Activated CD8-positive, alpha-beta memory T cell treated with anti-CD3 and anti-CD28 coated beads, Interleukin-2, amount 10 ng/mL, durations not matched to agents 7 days and 5 days (primary cell): ENCODE measurements around the gene ARHGAP33. TPM values are rescaled to one million over a fixed set of nuclear protein-coding genes. Genes with fewer than 3 reads are reported as not detected.
A peak's percentile ranks its signal among the peaks of the same experiment; 100 is the strongest.
"Not testable (repeated sequence)": the region's sequence is repeated elsewhere in the genome, so short reads cannot be mapped to it uniquely, and the experiment has no call there.

Experiments used
- ATAC-seq: fragments of 150-1000 bp; cut with Tn5 transposase; one replicate; pipeline ENCODE4 v1.10.0; 2021; ENCODE audit warnings: moderate library complexity
- CTCF ChIA-PET: fragments of 350-600 bp; sonication (Branson Sonifier 250); formaldehyde crosslinking; loops from one replicate; lab custom pipeline; 2021; ENCODE audit warnings: antibody characterized with exemption; lab: Charles Lee
- DNase-seq: peaks from one replicate; pipeline ENCODE4 v3.0.0-alpha.2; 2020
- H3K27ac Mint-ChIP-seq: one replicate; pipeline ENCODE4 v1.8.0; 2021; ENCODE audit warnings: mild to moderate bottlenecking, mixed read lengths
- H3K27me3 Mint-ChIP-seq: one replicate; pipeline ENCODE4 v1.8.0; 2021; ENCODE audit warnings: mixed read lengths
- H3K36me3 Mint-ChIP-seq: one replicate; pipeline ENCODE4 v1.8.0; 2021; ENCODE audit warnings: mild to moderate bottlenecking, mixed read lengths
- H3K4me1 Mint-ChIP-seq: one replicate; pipeline ENCODE4 v1.8.0; 2021; ENCODE audit warnings: mixed read lengths
- H3K4me3 Mint-ChIP-seq: one replicate; pipeline ENCODE4 v1.8.0; 2021; ENCODE audit warnings: mild to moderate bottlenecking, moderate library complexity, mixed read lengths
- H3K9me3 Mint-ChIP-seq: one replicate; pipeline ENCODE4 v1.8.0; 2022; ENCODE audit warnings: low read depth, mixed read lengths
- total RNA-seq, 2 experiments: library from RNA; stranded (reverse); gene quantifications; one replicate each; pipeline ENCODE4 v1.2.3, GENCODE V29; 2021

ARHGAP33 gene
- total RNA-seq, 2 experiments from 2014 or later, result 40.0 to 101 TPM

DNA sequence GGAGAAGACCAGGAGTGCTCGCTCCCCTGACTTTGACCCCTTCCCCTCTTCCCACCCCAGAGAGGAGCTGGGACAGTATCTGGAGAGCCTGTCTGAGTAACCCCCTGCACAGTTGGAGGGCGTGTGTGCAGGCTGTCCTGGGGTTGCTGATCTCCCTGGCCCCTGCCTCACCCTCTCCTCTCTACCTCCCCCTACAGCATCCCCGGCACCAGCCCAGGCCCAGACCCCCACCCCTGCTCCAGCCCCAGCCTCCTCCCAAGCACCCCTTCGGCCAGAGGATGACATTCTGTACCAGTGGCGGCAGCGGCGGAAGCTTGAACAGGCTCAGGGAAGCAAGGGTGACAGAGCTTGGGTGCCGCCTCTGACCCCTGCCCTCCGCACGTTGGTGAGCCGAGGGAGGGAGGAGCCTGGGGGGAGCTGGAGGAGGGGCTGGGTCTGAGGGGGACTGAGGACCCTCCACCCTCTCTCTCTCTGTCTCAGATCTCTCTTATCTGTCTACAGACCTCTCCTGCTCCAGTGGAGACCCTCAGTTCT lies 8.7 kb upstream of the ARHGAP33 start:
- Mint-ChIP-seq H3K27ac (no peak overlapping the region), H3K4me3 (no peak overlapping the region)
- no peak for ATAC-seq

DNA sequence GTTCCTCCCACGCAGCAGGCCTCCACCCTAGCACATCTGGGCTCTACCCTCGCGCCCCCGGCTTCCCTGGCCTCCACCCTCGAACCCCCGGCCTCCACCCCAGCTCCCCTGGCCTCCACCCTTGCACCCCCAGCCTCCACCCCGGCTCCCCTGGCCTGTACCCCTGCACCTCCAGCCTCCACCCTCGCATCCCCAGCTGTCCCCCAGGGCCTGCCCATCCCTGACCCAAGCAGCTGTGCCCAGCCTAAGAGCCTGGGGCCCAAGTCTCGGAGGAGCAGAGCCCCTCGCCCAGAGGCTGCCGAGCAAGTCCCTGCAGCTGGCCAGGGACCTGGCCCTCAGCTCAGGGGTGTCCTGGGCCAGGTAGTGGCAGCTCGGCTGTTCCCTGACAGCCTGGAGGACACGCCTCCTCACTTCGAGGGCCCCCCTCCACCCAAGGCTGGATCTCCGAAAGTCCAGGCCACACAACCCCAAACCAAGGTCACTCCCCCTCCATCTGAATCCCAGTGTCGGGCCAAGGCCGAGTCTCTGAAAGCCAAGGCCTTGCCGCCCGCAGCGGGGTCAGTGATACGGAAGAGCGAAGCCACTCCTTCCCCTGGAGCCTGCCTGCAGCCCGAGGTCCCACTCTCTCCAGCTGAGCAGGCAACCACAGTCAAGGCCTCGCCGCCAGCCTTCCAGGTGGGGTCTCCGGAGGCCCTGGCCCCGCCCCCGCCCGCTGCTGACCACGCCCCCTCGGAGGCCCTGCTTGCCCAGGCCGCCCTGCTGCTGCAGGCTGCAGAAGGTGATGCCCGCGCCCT lies 7.9 kb upstream of the ARHGAP33 start:
- no peak overlapping the region for H3K27ac Mint-ChIP-seq
- H3K9me3 Mint-ChIP-seq, result no peaks in the 10 kb centered on the region
- peaks cover 14% of the 10 kb centered on the region for H3K36me3 Mint-ChIP-seq
- CTCF ChIA-PET, result no interaction called here
- no peaks in the 10 kb centered on the region for H3K27me3 Mint-ChIP-seq
- ATAC-seq, result no peak
- peak; percentile 37 for DNase-seq
- H3K4me3 Mint-ChIP-seq, result no peak overlapping the region
- H3K4me1 Mint-ChIP-seq, result no peaks in the 10 kb centered on the region

More for the DNA sequence above, 8.7 kb upstream of the ARHGAP33 start:
- Mint-ChIP-seq H3K27me3 (no peaks in the 10 kb centered on the region), H3K9me3 (no peaks in the 10 kb centered on the region), H3K4me1 (no peaks in the 10 kb centered on the region), H3K36me3 (peaks cover 19% of the 10 kb centered on the region)
- CTCF ChIA-PET, result no interaction called here
- DNase-seq, result no peak

DNA sequence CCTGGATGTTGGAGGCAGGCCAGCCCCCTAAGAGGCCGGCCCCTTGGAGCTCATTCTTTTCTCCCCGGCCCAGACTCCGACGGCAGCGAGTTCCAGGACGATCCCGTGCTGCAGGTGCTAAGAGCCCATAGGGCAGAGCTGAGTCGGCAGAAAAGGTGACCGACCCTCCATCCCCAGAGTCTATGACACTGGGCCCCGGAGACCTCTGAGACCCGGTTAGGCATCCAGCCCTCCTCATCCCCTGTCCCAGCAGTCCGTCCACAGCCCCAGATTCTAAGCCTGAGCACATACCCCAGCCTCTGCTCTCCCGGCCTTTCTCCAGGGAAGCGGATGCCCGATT lies 7.3 kb upstream of the ARHGAP33 start:
- H3K27me3 Mint-ChIP-seq, result no peaks in the 10 kb centered on the region
- peaks cover 14% of the 10 kb centered on the region for H3K36me3 Mint-ChIP-seq
- no peak overlapping the region for H3K4me3 Mint-ChIP-seq
- CTCF ChIA-PET, result no interaction called here
- H3K4me1 Mint-ChIP-seq, result no peaks in the 10 kb centered on the region
- no peak for ATAC-seq
- DNase-seq, result peak; percentile 37
- H3K9me3 Mint-ChIP-seq, result no peaks in the 10 kb centered on the region
- H3K27ac Mint-ChIP-seq, result no peak overlapping the region

DNA sequence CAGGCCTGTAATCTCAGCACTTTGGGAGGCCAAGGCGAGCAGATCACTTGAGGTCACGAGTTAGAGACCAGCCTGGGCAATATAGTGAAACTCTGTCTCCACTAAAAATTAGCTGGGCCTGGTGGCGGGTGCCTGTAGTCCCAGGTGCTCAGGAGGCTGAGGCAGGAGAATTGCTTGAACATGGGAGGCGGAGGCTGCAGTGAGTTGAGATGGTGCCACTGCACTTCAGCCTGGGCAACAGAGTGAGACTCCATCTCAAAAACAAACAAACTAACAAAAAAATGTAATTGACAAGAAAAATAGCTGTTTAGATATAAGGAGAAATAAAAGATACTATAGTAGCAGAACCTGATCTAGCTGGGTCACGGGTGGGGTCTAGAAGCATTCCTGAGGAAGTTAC lies 3.0 kb upstream of the ARHGAP33 start:
- H3K4me3 Mint-ChIP-seq, H3K9me3 Mint-ChIP-seq, H3K36me3 Mint-ChIP-seq, ATAC-seq, H3K27ac Mint-ChIP-seq, DNase-seq, H3K27me3 Mint-ChIP-seq: not testable (repeated sequence)
- peaks cover 21% of the 10 kb centered on the region for H3K4me1 Mint-ChIP-seq
- CTCF ChIA-PET, result interaction anchor here (1.4 to 1.5 kb wide), 2 partner anchors 48 to 242 kb away, joined by 3 read pairs; partner anchors contain the start of gene ALKBH6

DNA sequence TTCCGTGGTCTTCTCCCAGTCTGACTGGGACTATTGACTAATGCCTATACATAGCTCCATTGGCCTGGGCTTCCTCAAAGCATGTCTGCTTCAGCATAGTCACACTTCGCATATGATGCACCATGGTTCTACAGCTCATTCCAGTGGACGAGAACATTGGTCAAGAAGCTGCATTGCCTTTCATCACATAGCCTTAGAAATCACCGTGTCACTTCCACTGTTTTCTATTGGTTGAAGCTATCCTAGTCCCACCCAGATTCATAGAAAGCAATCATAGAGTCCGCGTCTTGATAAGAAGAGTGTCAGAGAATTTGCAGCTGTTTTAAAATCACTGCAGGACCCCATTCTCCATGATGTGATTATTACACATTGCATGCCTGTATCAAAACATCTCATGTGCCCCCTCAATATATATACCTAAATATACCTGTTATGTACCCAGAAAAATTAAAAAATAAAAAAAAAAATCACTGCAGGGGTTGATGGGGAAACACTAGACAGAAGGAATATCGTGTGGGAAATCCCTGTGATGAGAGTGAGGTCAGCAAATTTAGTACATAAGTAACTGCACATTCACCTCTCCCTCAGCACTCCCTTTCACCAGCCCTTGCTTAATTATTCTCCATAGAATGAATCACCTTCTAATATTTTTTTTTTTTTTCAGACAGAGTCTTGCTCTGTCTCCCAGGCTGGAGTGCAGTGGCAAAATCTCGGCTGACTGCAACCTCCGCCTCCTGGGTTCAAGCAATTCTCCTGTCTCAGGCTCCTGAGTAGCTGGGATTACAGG lies 2.2 kb upstream of the ARHGAP33 start:
- peaks cover 9% of the 10 kb centered on the region for H3K36me3 Mint-ChIP-seq
- peaks cover 21% of the 10 kb centered on the region for H3K4me1 Mint-ChIP-seq
- DNase-seq (no peak), ATAC-seq (no peak)
- no peaks in the 10 kb centered on the region for H3K27me3 Mint-ChIP-seq
- no peak overlapping the region for H3K27ac Mint-ChIP-seq
- H3K4me3 Mint-ChIP-seq, result no peak overlapping the region
- no peaks in the 10 kb centered on the region for H3K9me3 Mint-ChIP-seq
- CTCF ChIA-PET, result interaction anchor here (0.9 to 1.5 kb wide), 3 partner anchors 47 to 241 kb away, joined by 3 read pairs; partner anchors contain the start of gene ALKBH6

DNA sequence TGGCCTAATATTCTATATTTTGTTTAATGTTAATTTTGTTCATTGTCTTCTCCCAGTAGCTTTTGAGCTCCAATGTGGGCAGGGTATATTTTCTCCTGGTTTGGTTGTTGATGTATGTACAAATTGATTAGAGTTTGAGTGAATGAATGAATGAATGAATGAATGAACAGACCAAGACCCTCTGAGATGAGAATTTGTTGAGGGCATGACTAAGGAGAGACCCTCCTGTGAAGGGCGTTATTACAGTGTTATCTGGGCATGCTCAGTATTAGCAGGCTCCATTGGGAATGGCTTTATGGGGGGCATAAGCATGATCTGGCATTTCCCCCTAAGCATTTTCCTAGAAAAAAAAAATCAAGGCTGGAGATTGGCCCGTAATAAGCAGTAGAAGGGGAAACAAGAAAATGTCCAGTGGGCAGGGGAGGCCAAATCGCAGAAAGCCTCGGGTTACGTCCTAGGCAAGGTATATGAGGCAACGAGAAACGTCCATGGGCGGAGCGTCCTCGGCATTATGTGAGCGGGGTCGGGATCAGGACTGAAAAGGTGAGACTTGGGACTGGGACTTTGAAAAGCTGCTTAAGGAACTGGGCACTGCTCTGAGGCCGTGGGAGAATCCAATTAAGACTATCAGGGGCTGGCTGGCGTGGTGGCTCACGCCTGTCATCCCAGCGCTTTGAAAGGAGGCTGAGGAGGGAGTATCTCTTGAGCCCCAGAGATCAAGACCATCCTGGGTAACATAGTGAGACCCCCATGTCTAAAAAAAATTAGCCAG lies 904 bp upstream of the ARHGAP33 start:
- H3K9me3 Mint-ChIP-seq, result no peaks in the 10 kb centered on the region
- CTCF ChIA-PET, result no interaction called here
- H3K36me3 Mint-ChIP-seq, result peaks cover 5% of the 10 kb centered on the region
- no peak for ATAC-seq
- H3K27ac Mint-ChIP-seq, result no peak overlapping the region
- no peaks in the 10 kb centered on the region for H3K27me3 Mint-ChIP-seq
- H3K4me1 Mint-ChIP-seq, result peaks cover 21% of the 10 kb centered on the region
- peak overlapping the region; percentile 83 for H3K4me3 Mint-ChIP-seq
- peak; percentile 40 for DNase-seq

DNA sequence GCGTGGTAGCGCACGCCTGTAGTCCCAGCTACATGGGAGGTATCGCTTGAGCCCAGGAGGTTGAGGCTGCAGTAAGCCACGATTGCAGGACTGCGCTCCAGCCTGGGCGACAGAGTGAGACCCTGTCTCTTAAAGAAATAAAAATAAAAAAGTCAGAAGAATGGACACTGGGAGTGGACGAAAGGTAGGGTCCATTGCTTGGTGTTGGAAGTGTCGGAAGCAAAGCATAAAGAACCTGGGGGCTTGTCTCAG lies 392 bp upstream of the ARHGAP33 start:
- Mint-ChIP-seq H3K27me3 (no peaks in the 10 kb centered on the region), H3K36me3 (peaks cover 5% of the 10 kb centered on the region), H3K4me3 (peak overlapping the region; percentile 83), H3K4me1 (peaks cover 21% of the 10 kb centered on the region), H3K9me3 (no peaks in the 10 kb centered on the region), H3K27ac (peak overlapping the region; percentile 56)
- ATAC-seq, result no peak
- DNase-seq, result no peak
- CTCF ChIA-PET, result no interaction called here

DNA sequence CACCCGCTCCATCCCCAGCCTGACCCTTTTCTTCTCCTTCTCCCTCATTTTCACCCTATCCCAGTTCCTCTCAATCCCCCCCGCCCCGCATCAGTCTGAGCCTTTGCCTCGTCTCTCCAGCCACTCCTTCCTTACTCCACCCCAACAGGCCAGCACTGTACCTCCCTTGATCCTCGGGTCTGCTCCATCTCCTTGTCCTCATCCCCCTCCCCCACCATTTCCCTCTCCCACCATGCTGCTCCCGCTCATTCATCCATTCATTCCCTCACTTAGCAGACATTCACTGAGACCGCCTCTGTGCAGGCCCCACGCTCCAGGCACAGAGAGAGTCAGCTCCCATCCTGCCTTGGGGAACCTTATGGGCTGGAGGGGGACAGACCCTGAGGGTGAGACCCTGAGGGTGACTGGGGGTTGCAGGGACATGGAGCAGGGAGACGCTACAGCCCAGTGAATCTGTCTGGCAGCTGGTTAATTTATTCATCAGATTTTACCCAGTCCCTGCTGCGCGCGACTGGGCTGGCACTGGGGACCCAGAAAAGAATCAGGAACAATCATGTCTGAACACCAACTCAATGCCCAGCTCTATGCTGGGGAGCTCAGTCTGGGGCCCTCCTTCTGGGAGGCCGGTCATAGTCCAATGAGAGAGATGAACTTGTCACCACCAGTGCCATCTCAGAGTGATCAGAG lies 881 bp downstream of the ARHGAP33 start:
- Mint-ChIP-seq H3K27me3 (no peaks in the 10 kb centered on the region), H3K36me3 (peaks cover 2% of the 10 kb centered on the region), H3K4me3 (peak overlapping the region; percentile 83), H3K4me1 (peaks cover 21% of the 10 kb centered on the region), H3K9me3 (no peaks in the 10 kb centered on the region), H3K27ac (peak overlapping the region; percentile 75)
- CTCF ChIA-PET, result interaction anchor here (1.1 to 1.3 kb wide), 2 partner anchors 43 to 82 kb away, joined by 3 read pairs; no protein-coding TSS in a partner anchor
- DNase-seq (no peak), ATAC-seq (no peak)

DNA sequence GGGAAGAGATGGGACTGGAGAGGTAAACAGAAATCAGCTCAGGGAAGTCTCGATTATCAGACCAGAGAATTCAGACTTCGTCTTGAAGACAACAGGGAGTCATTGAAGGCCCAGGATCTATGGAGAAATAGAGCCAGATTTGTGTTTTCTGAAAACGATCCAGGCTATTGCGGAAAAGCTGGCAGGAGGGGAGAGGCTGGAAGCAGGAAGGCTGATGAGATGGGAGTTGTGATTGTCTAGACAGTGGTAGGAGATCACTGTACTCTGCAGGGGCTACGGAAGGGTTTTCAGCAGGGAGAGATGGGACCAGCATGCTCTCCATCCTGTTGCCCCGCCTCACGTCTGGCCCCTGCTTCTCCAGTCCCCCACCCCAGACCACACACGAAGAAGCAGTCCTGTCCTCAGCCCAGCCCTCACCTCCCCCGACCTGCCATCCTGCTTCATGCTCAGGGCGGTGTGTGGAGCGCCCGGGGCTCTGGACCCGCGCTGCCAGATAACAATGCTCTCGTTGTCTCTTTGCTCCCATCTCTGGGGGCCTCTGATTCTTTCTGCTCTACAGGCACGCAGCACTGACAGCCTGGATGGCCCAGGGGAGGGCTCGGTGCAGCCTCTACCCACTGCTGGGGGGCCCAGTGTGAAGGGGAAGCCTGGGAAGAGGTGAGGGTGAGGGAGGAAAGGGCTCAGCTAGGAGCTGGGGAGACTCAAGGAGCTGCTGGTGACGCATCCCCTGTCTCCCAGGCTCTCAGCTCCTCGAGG lies 1.9 kb downstream of the ARHGAP33 start:
- no peaks in the 10 kb centered on the region for H3K27me3 Mint-ChIP-seq
- ATAC-seq (no peak), DNase-seq (no peak)
- H3K4me3 Mint-ChIP-seq, result peak overlapping the region; percentile 83
- H3K36me3 Mint-ChIP-seq, result peaks cover 2% of the 10 kb centered on the region
- CTCF ChIA-PET, result interaction anchor here (1.1 to 1.3 kb wide), 2 partner anchors 42 to 83 kb away, joined by 3 read pairs; no protein-coding TSS in a partner anchor
- H3K9me3 Mint-ChIP-seq, result no peaks in the 10 kb centered on the region
- peaks cover 21% of the 10 kb centered on the region for H3K4me1 Mint-ChIP-seq
- H3K27ac Mint-ChIP-seq, result no peak overlapping the region

DNA sequence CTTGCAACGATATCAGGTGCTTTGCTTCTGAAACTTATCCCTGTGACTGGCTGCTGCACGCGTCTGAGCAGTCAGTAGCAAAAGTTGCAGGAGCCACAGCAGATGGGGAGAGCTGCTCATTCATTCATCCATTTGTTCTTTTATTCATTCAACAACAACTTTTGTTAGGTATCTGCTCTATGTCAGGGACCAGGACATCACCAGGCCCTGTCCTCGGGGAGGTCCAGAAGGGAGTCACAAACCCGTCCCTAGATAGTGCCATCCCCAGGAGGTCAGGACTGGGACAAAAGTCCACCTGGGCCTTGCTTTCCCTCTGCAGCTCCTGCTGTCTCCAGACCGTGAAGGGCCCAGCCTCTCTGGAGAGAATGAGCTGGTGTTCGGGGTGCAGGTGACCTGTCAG lies 2.6 kb downstream of the ARHGAP33 start:
- DNase-seq (peak; percentile 40), ATAC-seq (no peak)
- H3K9me3 Mint-ChIP-seq, result no peaks in the 10 kb centered on the region
- H3K36me3 Mint-ChIP-seq, result peaks cover 2% of the 10 kb centered on the region
- peaks cover 21% of the 10 kb centered on the region for H3K4me1 Mint-ChIP-seq
- H3K4me3 Mint-ChIP-seq, result no peak overlapping the region
- CTCF ChIA-PET, result no interaction called here
- no peaks in the 10 kb centered on the region for H3K27me3 Mint-ChIP-seq
- no peak overlapping the region for H3K27ac Mint-ChIP-seq

DNA sequence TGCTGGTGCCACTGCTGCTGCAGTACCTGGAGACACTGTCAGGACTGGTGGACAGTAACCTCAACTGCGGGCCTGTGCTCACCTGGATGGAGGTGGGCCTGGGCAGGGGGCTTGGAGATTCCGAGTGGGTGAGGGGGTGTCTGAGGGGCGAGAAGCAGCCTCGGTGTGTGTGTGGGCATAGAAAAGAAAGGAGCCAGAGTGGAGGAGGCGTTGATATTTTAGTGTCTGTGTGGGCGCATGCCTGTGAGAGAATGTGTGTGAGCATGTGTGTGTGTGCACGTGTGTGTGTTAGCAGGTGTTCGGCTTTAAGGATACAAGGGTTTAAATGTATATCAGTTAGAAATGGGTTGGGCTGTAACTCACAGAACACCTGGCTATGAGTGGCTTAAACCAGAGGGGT lies 3.7 kb downstream of the ARHGAP33 start:
- Mint-ChIP-seq H3K4me1 (peaks cover 21% of the 10 kb centered on the region), H3K4me3 (no peak overlapping the region), H3K27me3 (no peaks in the 10 kb centered on the region), H3K36me3 (peaks cover 2% of the 10 kb centered on the region), H3K9me3 (no peaks in the 10 kb centered on the region), H3K27ac (no peak overlapping the region)
- peak; percentile 35 for DNase-seq
- no peak for ATAC-seq
- CTCF ChIA-PET, result no interaction called here

DNA sequence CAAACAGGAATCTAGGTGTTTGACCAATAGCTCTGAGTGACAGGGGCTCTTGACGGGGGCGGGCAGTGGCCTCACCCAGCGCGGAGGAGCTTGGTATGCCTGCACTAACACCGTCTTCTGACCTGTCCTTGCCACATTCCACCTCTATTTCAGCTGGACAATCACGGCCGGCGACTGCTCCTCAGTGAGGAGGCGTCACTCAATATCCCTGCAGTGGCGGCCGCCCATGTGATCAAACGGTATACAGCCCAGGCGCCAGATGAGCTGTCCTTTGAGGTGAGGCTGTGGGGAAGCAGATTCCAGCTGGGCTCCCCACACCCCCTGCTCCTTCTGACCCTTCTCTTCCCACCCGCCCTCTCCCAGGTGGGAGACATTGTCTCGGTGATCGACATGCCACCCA lies 4.7 kb downstream of the ARHGAP33 start:
- Mint-ChIP-seq H3K36me3 (peaks cover 2% of the 10 kb centered on the region), H3K27me3 (no peaks in the 10 kb centered on the region), H3K4me3 (no peak overlapping the region), H3K9me3 (no peaks in the 10 kb centered on the region), H3K4me1 (peaks cover 15% of the 10 kb centered on the region), H3K27ac (no peak overlapping the region)
- ATAC-seq (no peak), DNase-seq (no peak)
- CTCF ChIA-PET, result no interaction called here
